Body of pancreas (tissue), 4 donors: ENCODE data around the gene MIAT. TPM values are rescaled to one million over a fixed set of nuclear protein-coding genes. Genes with fewer than 3 reads are reported as not detected.

Experiments used
- ATAC-seq: fragments of 150-250 bp; one replicate; pipeline ENCODE4 v1.9.1; 2016
- DNase-seq, 4 donors: peaks; one replicate each; pipeline ENCODE4 v3.0.0-alpha.2; 2019
- H3K27ac ChIP-seq, 4 donors: fragments of 200-600 bp; sonication (generic); 1 replicate in 3 of 4; 2 replicates in 1 of 4; pipeline versions ENCODE4 v1.5.1 to v1.6.1; 2016 to 2019; ENCODE audit warnings: mild to moderate bottlenecking in 1 of 4, mixed read lengths in 1 of 4, moderate library complexity in 1 of 4
- H3K27me3 ChIP-seq, 2 donors: fragments of 200-600 bp; sonication (generic); one replicate each; pipeline ENCODE4 v1.6.0; 2016; ENCODE audit warnings: mild to moderate bottlenecking in 1 of 2
- H3K36me3 ChIP-seq, 2 donors: fragments of 200-600 bp; sonication (generic); replicated peaks in 1 of 2; 2 replicates each; pipeline ENCODE4 v1.5.1; 2016; ENCODE audit warnings: low read depth in 2 of 2; ENCODE audit not compliant: insufficient read depth in 1 of 2
- H3K4me1 ChIP-seq: fragments of 200-600 bp; sonication (generic); one replicate; pipeline ENCODE4 v1.6.0; 2016
- H3K4me3 ChIP-seq, 2 donors: fragments of 200-600 bp; sonication (generic); 1 replicate in 1 of 2; 2 replicates in 1 of 2; pipeline ENCODE4 v1.5.1; 2016 to 2019
- H3K9me3 ChIP-seq, 3 donors: fragments of 200-600 bp; sonication (generic); 1 replicate in 2 of 3; 2 replicates in 1 of 3; pipeline ENCODE4 v1.5.1; 2016
- POLR2A ChIP-seq, 3 donors: fragments of 450-650 bp; IDR thresholded peaks; one replicate each; pipeline ENCODE4 v1.6.1; 2016; ENCODE audit warnings: antibody characterized with exemption in 3 of 3, mild to moderate bottlenecking in 2 of 3
- WGBS, 2 donors: methylation state at CpG; one replicate each; pipeline ENCODE4 v1.1.5; 2017; 5-methylcytosine and 5-hydroxymethylcytosine counted together
- intact Hi-C: fragments of 100-400 bp; cut with DNase I; formaldehyde crosslinking; loops from one replicate; pipeline ENCODE4 v1.15.1; 2023
- total RNA-seq, 2 donors: library from RNA; depleted of rRNA; stranded (reverse); fragments of >200 nt; gene quantifications; one replicate each; pipeline ENCODE4 v1.1.0, GENCODE V29; 2016
- TF ChIP-seq, protein P1 (sequence below), 7 experiments: fragments of 450-650 bp in 4 of 7; fragments of 200-600 bp in 3 of 7; sonication (generic) in 3 of 7; IDR thresholded peaks; one replicate each; pipeline ENCODE4 v1.5.1; 2016 to 2019; ENCODE audit warnings: antibody characterized with exemption in 7 of 7

MIAT gene
- total RNA-seq, 2 donors from 2014 or later, result 1.0 to 2.6 TPM

DNA sequence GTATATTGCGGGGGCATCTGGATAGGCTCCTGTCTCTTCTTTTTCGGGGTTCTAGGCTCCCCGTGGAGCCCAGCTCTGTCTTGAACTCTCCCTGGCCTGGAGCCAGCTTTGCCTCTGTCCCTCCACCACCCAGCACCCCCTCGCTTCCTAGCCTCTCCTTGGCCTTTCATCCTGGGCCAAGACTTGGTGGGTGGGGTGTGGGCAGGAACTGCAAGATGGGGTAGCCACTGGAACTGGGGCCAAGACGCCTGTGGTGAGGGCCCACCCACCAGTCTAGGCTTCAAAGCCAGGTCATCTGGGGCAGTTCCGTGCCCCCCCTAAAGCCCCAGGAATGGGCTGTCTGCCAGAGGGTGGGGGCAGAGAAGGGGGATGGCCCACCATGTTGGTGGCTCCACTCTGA lies 37.9 kb upstream of the MIAT start:
- DNase-seq, result no peak
- Histone ChIP-seq H3K9me3 (no peaks in the 10 kb centered on the region), H3K36me3 (no peaks in the 10 kb centered on the region), H3K4me3 (no peak overlapping the region), H3K27ac (no peak overlapping the region), H3K27me3 (no peaks in the 10 kb centered on the region), H3K4me1 (no peaks in the 10 kb centered on the region)
- ATAC-seq, result no peak
- WGBS, 2 donors, result 67 to 76% methylated on average over 3 to 6 of the region's 6 CpGs
- intact Hi-C loops, result no loop called here
- TF ChIP-seq, protein P1, sequence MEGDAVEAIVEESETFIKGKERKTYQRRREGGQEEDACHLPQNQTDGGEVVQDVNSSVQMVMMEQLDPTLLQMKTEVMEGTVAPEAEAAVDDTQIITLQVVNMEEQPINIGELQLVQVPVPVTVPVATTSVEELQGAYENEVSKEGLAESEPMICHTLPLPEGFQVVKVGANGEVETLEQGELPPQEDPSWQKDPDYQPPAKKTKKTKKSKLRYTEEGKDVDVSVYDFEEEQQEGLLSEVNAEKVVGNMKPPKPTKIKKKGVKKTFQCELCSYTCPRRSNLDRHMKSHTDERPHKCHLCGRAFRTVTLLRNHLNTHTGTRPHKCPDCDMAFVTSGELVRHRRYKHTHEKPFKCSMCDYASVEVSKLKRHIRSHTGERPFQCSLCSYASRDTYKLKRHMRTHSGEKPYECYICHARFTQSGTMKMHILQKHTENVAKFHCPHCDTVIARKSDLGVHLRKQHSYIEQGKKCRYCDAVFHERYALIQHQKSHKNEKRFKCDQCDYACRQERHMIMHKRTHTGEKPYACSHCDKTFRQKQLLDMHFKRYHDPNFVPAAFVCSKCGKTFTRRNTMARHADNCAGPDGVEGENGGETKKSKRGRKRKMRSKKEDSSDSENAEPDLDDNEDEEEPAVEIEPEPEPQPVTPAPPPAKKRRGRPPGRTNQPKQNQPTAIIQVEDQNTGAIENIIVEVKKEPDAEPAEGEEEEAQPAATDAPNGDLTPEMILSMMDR (IDR thresholded peaks at IDR 0.05), result no peak
- no peak for TF ChIP-seq POLR2A (IDR thresholded peaks at IDR 0.05)

DNA sequence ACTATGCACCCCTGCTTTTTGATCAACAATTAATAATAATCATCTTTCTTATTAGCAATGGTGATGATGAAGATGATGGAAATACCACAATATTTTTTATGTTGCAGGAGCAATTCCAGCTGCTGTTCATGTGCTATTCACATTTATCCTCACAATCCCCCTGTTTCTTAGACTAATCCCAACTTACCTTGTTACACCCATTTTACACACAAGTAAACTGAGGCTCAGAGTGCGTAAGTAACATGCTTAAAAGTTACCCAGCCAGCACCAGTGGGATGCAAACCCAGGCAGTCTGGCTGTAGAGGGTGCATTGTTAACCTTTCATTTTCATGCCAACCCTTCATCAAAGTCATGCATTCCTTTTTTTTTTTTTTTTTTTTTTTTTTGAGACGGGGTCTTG lies 37.2 kb upstream of the MIAT start:
- Histone ChIP-seq H3K9me3 (no peaks in the 10 kb centered on the region), H3K36me3 (no peaks in the 10 kb centered on the region), H3K4me1 (no peaks in the 10 kb centered on the region), H3K27ac (no peak overlapping the region), H3K4me3 (no peak overlapping the region), H3K27me3 (no peaks in the 10 kb centered on the region)
- 79 to 86% methylated on average over 2 of the region's 2 CpGs for WGBS, 2 donors
- ATAC-seq (no peak), DNase-seq (no peak)
- TF ChIP-seq, protein P1 (IDR thresholded peaks at IDR 0.05), result no peak
- no peak for TF ChIP-seq POLR2A (IDR thresholded peaks at IDR 0.05)
- intact Hi-C loops, result no loop called here

DNA sequence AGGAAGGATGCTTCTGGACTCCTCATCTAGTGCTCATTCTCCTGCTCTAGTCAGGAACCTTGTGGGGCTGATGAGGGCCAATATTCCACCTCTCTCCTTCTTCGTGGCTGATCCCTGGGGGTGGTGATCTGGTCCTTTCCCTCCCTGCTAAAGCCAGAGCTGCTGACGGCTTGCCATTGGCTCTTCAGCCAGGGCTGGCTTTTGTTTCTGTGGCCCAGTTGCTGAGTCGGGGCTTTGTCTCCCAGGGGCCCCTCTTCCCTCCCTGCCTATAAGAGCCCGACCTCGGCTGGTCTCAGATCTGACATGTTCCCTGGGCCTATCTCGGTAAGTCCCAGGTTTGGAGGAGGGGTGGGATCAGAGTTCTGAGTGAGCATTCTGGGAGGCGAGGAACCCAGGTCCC lies 35.7 kb upstream of the MIAT start, which contains the start of gene CRYBA4:
Gene CRYBA4 (plus strand): TSS at position 301 of the 400 bp plus-strand sequence. CDS start 634 bp downstream, outside the sequence.
- no peaks in the 10 kb centered on the region for H3K4me1 ChIP-seq
- intact Hi-C loops, result no loop called here
- H3K4me3 ChIP-seq, result no peak within 1 kb of the TSS
- no peak within 1 kb of the TSS for H3K27ac ChIP-seq
- 50 to 83% methylated on average over 1 to 7 of the region's 7 CpGs for WGBS, 2 donors
- no peaks in the 10 kb centered on the region for H3K9me3 ChIP-seq
- TF ChIP-seq, protein P1 (IDR thresholded peaks at IDR 0.05), result no peak
- TF ChIP-seq POLR2A (IDR thresholded peaks at IDR 0.05), result no peak
- no peaks in the 10 kb centered on the region for H3K36me3 ChIP-seq
- H3K27me3 ChIP-seq, result no peaks in the 10 kb centered on the region
- ATAC-seq (no peak), DNase-seq (no peak)

DNA sequence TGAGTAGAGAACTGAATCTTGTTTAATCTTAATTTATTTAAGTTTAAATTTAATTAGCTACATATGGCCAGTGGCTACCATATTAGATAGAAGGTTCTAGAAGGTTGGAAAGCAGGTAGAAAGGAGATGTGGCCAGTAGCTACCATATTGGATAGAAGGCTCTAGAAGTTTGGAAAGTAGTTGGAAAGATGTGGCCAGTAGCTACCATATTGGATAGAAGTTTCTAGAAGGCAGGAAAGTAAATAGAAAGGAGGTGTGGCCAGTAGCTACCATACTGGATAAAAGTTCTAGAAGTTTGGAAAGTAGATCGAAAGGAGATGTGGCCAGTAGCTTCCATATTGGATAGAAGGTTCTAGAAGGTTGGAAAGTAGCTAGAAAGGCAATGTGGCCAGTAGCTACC lies 33.4 kb upstream of the MIAT start:
- intact Hi-C loops, result no loop called here
- no peak overlapping the region for H3K4me3 ChIP-seq
- 86 to 88% methylated on average over 1 of the region's 1 CpG for WGBS, 2 donors
- H3K27me3 ChIP-seq, result no peaks in the 10 kb centered on the region
- no peak for ATAC-seq
- H3K9me3 ChIP-seq, result no peaks in the 10 kb centered on the region
- no peaks in the 10 kb centered on the region for H3K36me3 ChIP-seq
- H3K27ac ChIP-seq, result no peak overlapping the region
- no peaks in the 10 kb centered on the region for H3K4me1 ChIP-seq
- no peak for TF ChIP-seq POLR2A (IDR thresholded peaks at IDR 0.05)
- TF ChIP-seq, protein P1 (IDR thresholded peaks at IDR 0.05), result no peak
- no peak for DNase-seq

DNA sequence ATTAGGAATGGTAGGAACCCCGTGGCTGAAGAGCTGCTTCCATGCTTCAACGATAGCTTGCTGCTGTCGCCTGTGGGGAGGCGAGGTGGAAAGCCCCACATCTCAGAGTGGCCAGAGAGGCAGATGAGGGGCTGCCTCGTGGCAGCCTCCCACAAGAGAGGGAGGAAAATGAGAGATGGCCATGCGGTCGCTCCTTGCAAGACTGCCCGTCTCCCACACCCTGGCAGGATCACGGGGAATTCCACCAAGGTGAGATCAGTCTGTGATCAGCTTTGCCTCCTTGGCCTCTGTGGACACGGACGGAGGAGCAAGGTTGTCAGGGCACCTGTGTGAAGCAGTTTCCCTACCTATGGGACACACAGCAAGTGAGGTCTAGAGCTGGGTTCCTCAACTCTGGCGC lies 32.6 kb upstream of the MIAT start:
- Histone ChIP-seq H3K36me3 (no peaks in the 10 kb centered on the region), H3K27ac (no peak overlapping the region), H3K27me3 (no peaks in the 10 kb centered on the region), H3K9me3 (no peaks in the 10 kb centered on the region), H3K4me3 (no peak overlapping the region), H3K4me1 (no peaks in the 10 kb centered on the region)
- TF ChIP-seq, protein P1 (IDR thresholded peaks at IDR 0.05), result no peak
- TF ChIP-seq POLR2A (IDR thresholded peaks at IDR 0.05), result no peak
- WGBS, 2 donors, result 76 to 82% methylated on average over 10 to 12 of the region's 12 CpGs
- intact Hi-C loops, result no loop called here
- no peak for ATAC-seq
- no peak for DNase-seq
